ENCODE data around the gene TBC1D9B.

The TBC1D9B gene

GRCh38 chr5:179868541-179868940, 39.2 kb downstream of the TBC1D9B start:
- peak; percentile 33 for DNase-seq

- DNase-seq: peak; percentile 29
Measured at GRCh38 chr5:179867476-179867875, 40.2 kb downstream of the TBC1D9B start.

GRCh38 chr5:179867079-179867465, 40.6 kb downstream of the TBC1D9B start:
- no peak for DNase-seq

GRCh38 chr5:179866241-179867078, 41.2 kb downstream of the TBC1D9B start:
- peak; percentile 35 for DNase-seq

- DNase-seq: peak; percentile 37
Measured at GRCh38 chr5:179865491-179866240, 42.0 kb downstream of the TBC1D9B start.

GRCh38 chr5:179864686-179865085, 43.0 kb downstream of the TBC1D9B start:
- DNase-seq: peak; percentile 33

- peak; percentile 21 for DNase-seq
Measured at GRCh38 chr5:179863449-179864085, 44.1 kb downstream of the TBC1D9B start.

- DNase-seq: no peak
Measured at GRCh38 chr5:179862891-179863290, 44.8 kb downstream of the TBC1D9B start.

- DNase-seq: peak; percentile 42
Measured at GRCh38 chr5:179862296-179862695, 45.4 kb downstream of the TBC1D9B start.

GRCh38 chr5:179860301-179860700, 47.4 kb downstream of the TBC1D9B start:
- peak; percentile 33 for DNase-seq

- DNase-seq: peak; percentile 95
Measured at GRCh38 chr5:179858586-179859427, 48.9 kb downstream of the TBC1D9B start, which contains the start of gene MRNIP. MRNIP (minus strand) TSS chr5:179858817; CDS start chr5:179858796, 21 bp downstream.

GRCh38 chr5:179858241-179858585, 49.5 kb downstream of the TBC1D9B start:
- DNase-seq: no peak

- DNase-seq: no peak
Measured at GRCh38 chr5:179854356-179854755, 53.3 kb downstream of the TBC1D9B start.

- DNase-seq: no peak
Measured at GRCh38 chr5:179852993-179853547, 54.6 kb downstream of the TBC1D9B start.

- no peak for DNase-seq
Measured at GRCh38 chr5:179841621-179842020, 66.1 kb downstream of the TBC1D9B start.

- DNase-seq: no peak
Measured at GRCh38 chr5:179840766-179841165, 66.9 kb downstream of the TBC1D9B start.

GRCh38 chr5:179840321-179840720, 67.4 kb downstream of the TBC1D9B start:
- no peak for DNase-seq

GRCh38 chr5:179839328-179840256, 68.1 kb downstream of the TBC1D9B start:
- DNase-seq: no peak

GRCh38 chr5:179837076-179838011, 70.4 kb downstream of the TBC1D9B start:
- DNase-seq: no peak
